Neural progenitor cell (in vitro differentiated cells): ENCODE results near the gene RPS6KA3. TPM values are rescaled to one million over a fixed set of nuclear protein-coding genes. Genes with fewer than 3 reads are reported as not detected.

ENCODE experiments used
- DNase-seq: peaks from one replicate; pipeline ENCODE4 v3.0.0-alpha.2; 2016; ENCODE audit warnings: low spot score
- H2AFZ ChIP-seq: fragments of 200-600 bp; sonication (generic); replicated peaks from 2 replicates; pipeline ENCODE4 v1.6.1; 2016; ENCODE audit warnings: antibody characterized with exemption
- H3F3A ChIP-seq: fragments of 200-600 bp; sonication (generic); 2 replicates; pipeline ENCODE4 v1.6.1; 2016; ENCODE audit warnings: antibody characterized with exemption, low read depth
- H3K27ac ChIP-seq: fragments of 200-600 bp; sonication (generic); 2 replicates; pipeline ENCODE4 v1.5.1; 2016; ENCODE audit warnings: mild to moderate bottlenecking
- H3K27me3 ChIP-seq: fragments of 200-600 bp; sonication (generic); 2 replicates; pipeline ENCODE4 v1.6.1; 2016; ENCODE audit warnings: mild to moderate bottlenecking, moderate library complexity
- H3K36me3 ChIP-seq: fragments of 200-600 bp; sonication (generic); 2 replicates; pipeline ENCODE4 v1.5.1; 2016
- H3K4me1 ChIP-seq: fragments of 200-600 bp; sonication (generic); 2 replicates; pipeline ENCODE4 v1.6.1; 2016; ENCODE audit warnings: mixed run types
- H3K4me2 ChIP-seq: fragments of 200-600 bp; sonication (generic); 2 replicates; pipeline ENCODE4 v1.6.1; 2016
- H3K4me3 ChIP-seq: fragments of 200-600 bp; sonication (generic); 2 replicates; pipeline ENCODE4 v1.5.1; 2016
- H3K79me2 ChIP-seq: fragments of 200-600 bp; sonication (generic); 2 replicates; pipeline ENCODE4 v1.6.1; 2016; ENCODE audit warnings: low read depth
- H3K9ac ChIP-seq: fragments of 200-600 bp; sonication (generic); 2 replicates; pipeline ENCODE4 v1.6.1; 2016
- H3K9me3 ChIP-seq: fragments of 200-600 bp; sonication (generic); 2 replicates; pipeline ENCODE4 v1.5.1; 2016; ENCODE audit warnings: low read depth
- H4K20me1 ChIP-seq: fragments of 200-600 bp; sonication (generic); 2 replicates; pipeline ENCODE4 v1.6.1; 2016; ENCODE audit warnings: low read depth
- H3K27ac Mint-ChIP-seq: 3 replicates; pipeline ENCODE4 v1.8.0; 2021; ENCODE audit warnings: mixed read lengths
- H3K27me3 Mint-ChIP-seq: 2 replicates; pipeline ENCODE4 v1.8.0; 2022; ENCODE audit warnings: low read depth, mild to moderate bottlenecking, inconsistent platforms, moderate library complexity, mixed read lengths; ENCODE audit not compliant: insufficient read depth
- H3K36me3 Mint-ChIP-seq: 3 replicates; pipeline ENCODE4 v1.8.0; 2021; ENCODE audit warnings: mixed read lengths
- H3K4me1 Mint-ChIP-seq: 3 replicates; pipeline ENCODE4 v1.8.0; 2021; ENCODE audit warnings: mixed read lengths
- H3K4me3 Mint-ChIP-seq: 3 replicates; pipeline ENCODE4 v1.8.0; 2021; ENCODE audit warnings: mild to moderate bottlenecking, moderate library complexity, mixed read lengths
- H3K9me3 Mint-ChIP-seq: 3 replicates; pipeline ENCODE4 v1.8.0; 2020; ENCODE audit warnings: mixed read lengths
- EZH2 ChIP-seq: fragments of 200-600 bp; sonication (generic); IDR thresholded peaks from 2 replicates; pipeline ENCODE4 v1.6.1; 2017; ENCODE audit warnings: antibody characterized with exemption, mild to moderate bottlenecking, moderate library complexity
- EZH2phosphoT487 ChIP-seq: fragments of 200-600 bp; sonication (generic); IDR thresholded peaks from 2 replicates; pipeline ENCODE4 v1.6.1; 2017; ENCODE audit warnings: antibody characterized with exemption
- total RNA-seq: library from RNA; depleted of rRNA; stranded (reverse); fragments of >200 nt; gene quantifications from 2 replicates; pipeline ENCODE4 v1.2.3, GENCODE V29; 2015; ENCODE audit warnings: low replicate concordance
- TF ChIP-seq, protein P1 (sequence below): fragments of 200-600 bp; sonication (generic); IDR thresholded peaks from 2 replicates; pipeline ENCODE4 v1.5.1; 2017; ENCODE audit warnings: antibody characterized with exemption, mild to moderate bottlenecking

RPS6KA3 gene
- total RNA-seq, 1 donor from 2014 or later, result 32.2 TPM

DNA sequence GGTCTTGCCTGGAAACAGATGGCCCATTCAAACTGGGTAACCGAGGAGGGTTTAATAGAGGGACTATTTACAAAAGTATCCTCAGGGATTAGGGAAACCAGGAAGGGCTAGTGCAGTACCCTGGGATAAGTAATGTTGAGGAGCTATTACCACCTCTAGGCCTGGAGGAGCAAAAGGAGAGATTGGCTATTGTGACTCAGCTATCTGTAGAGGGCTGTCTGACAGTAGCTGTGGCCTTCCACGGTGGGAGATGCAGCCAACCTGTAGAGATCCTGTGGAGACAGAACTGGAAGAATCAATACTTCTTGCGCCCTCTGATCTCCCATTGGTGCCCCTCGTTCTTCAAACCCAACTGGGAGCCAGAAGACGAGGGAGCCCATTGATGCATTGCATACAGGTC, 34.1 kb upstream of the RPS6KA3 start:
- no peaks in the 10 kb centered on the region for H3K4me1 Mint-ChIP-seq
- H3K4me1 ChIP-seq, result no peaks in the 10 kb centered on the region
- no peak overlapping the region for H3K9ac ChIP-seq
- no peak overlapping the region for H3K4me2 ChIP-seq
- H3F3A ChIP-seq, result peaks cover 10% of the 10 kb centered on the region
- H3K27ac ChIP-seq, result no peak overlapping the region
- no peak overlapping the region for H3K4me3 ChIP-seq
- H3K27me3 ChIP-seq, result no peaks in the 10 kb centered on the region
- no peak overlapping the region for H2AFZ ChIP-seq
- peaks cover 8% of the 10 kb centered on the region for H3K9me3 ChIP-seq
- TF ChIP-seq EZH2phosphoT487 (no peak), EZH2 (no peak)
- TF ChIP-seq, protein P1, sequence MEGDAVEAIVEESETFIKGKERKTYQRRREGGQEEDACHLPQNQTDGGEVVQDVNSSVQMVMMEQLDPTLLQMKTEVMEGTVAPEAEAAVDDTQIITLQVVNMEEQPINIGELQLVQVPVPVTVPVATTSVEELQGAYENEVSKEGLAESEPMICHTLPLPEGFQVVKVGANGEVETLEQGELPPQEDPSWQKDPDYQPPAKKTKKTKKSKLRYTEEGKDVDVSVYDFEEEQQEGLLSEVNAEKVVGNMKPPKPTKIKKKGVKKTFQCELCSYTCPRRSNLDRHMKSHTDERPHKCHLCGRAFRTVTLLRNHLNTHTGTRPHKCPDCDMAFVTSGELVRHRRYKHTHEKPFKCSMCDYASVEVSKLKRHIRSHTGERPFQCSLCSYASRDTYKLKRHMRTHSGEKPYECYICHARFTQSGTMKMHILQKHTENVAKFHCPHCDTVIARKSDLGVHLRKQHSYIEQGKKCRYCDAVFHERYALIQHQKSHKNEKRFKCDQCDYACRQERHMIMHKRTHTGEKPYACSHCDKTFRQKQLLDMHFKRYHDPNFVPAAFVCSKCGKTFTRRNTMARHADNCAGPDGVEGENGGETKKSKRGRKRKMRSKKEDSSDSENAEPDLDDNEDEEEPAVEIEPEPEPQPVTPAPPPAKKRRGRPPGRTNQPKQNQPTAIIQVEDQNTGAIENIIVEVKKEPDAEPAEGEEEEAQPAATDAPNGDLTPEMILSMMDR, result no peak
- DNase-seq, result peak; percentile 7
- no peak overlapping the region for H3K4me3 Mint-ChIP-seq
- H3K79me2 ChIP-seq, result no peaks in the 10 kb centered on the region
- no peaks in the 10 kb centered on the region for H3K36me3 ChIP-seq
- H3K27me3 Mint-ChIP-seq, result peaks cover 2% of the 10 kb centered on the region
- no peak overlapping the region for H3K27ac Mint-ChIP-seq
- no peaks in the 10 kb centered on the region for H4K20me1 ChIP-seq
- no peaks in the 10 kb centered on the region for H3K36me3 Mint-ChIP-seq
- no peaks in the 10 kb centered on the region for H3K9me3 Mint-ChIP-seq

DNA sequence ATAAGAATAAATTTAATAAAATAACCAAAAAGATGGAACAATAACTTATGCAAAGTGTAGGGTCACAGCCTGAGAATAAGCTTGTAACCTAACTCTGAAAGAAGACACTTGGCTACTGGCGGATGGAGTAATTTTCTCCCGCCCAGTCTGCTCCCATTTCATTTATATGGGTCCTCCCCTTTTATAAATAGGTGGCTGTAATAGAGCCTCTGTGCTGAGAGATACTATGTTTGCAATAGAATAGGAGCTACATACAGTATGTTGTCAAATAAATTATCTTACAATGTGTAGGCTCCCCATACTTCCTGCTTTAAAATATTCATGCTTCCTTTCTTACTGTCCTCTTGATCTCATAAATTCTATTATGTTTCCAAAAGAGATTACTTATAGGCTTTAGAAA, 28.2 kb upstream of the RPS6KA3 start:
- Histone ChIP-seq H3F3A (peaks cover 5% of the 10 kb centered on the region), H3K27ac (no peak overlapping the region)
- DNase-seq, result no peak

DNA sequence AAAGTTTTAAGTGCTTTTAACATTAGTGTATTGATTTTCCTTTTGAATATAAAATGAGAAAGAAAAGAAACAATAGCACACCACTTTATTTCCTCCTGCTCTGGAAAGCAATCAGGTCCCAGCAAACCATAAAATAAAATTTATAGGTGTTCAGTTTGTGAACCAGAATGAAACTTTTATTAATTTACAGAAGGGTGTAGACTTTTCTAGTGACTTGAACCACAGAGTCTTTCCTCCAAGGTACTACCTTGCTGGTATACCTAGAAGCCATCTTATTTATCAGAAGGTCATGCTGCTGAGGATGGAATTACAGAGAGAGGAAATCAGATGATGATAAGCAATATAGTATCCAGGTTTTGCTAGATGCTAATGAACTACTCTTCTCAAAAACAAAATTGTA, 27.6 kb upstream of the RPS6KA3 start:
- peaks cover 16% of the 10 kb centered on the region for H3K9me3 ChIP-seq
- no peak overlapping the region for H3K4me3 Mint-ChIP-seq
- no peak overlapping the region for H3K4me2 ChIP-seq
- no peaks in the 10 kb centered on the region for H3K36me3 Mint-ChIP-seq
- H3K79me2 ChIP-seq, result no peaks in the 10 kb centered on the region
- TF ChIP-seq EZH2phosphoT487, result no peak
- no peak for TF ChIP-seq EZH2
- TF ChIP-seq, protein P1, result no peak
- H2AFZ ChIP-seq, result no peak overlapping the region
- no peaks in the 10 kb centered on the region for H3K4me1 Mint-ChIP-seq
- peaks cover 3% of the 10 kb centered on the region for H3F3A ChIP-seq
- H3K27me3 Mint-ChIP-seq, result peaks cover 2% of the 10 kb centered on the region
- no peaks in the 10 kb centered on the region for H3K36me3 ChIP-seq
- DNase-seq, result no peak
- H3K4me1 ChIP-seq, result no peaks in the 10 kb centered on the region
- H4K20me1 ChIP-seq, result no peaks in the 10 kb centered on the region
- H3K27ac Mint-ChIP-seq, result no peak overlapping the region
- H3K4me3 ChIP-seq, result no peak overlapping the region
- no peak overlapping the region for H3K9ac ChIP-seq
- H3K9me3 Mint-ChIP-seq, result no peaks in the 10 kb centered on the region
- no peak overlapping the region for H3K27ac ChIP-seq
- H3K27me3 ChIP-seq, result no peaks in the 10 kb centered on the region

More for the DNA sequence above, 28.2 kb upstream of the RPS6KA3 start:
- no peaks in the 10 kb centered on the region for H3K36me3 Mint-ChIP-seq
- peaks cover 2% of the 10 kb centered on the region for H3K27me3 Mint-ChIP-seq
- no peak overlapping the region for H3K27ac Mint-ChIP-seq
- TF ChIP-seq, protein P1, result no peak
- TF ChIP-seq EZH2phosphoT487 (no peak), EZH2 (no peak)
- H3K4me1 Mint-ChIP-seq, result no peaks in the 10 kb centered on the region
- Histone ChIP-seq H3K27me3 (no peaks in the 10 kb centered on the region), H2AFZ (no peak overlapping the region), H3K4me1 (no peaks in the 10 kb centered on the region), H3K4me2 (no peak overlapping the region), H3K36me3 (no peaks in the 10 kb centered on the region), H4K20me1 (no peaks in the 10 kb centered on the region), H3K9me3 (peaks cover 16% of the 10 kb centered on the region), H3K4me3 (no peak overlapping the region), H3K79me2 (no peaks in the 10 kb centered on the region), H3K9ac (no peak overlapping the region)
- H3K9me3 Mint-ChIP-seq, result no peaks in the 10 kb centered on the region
- no peak overlapping the region for H3K4me3 Mint-ChIP-seq
